Amygdala (tissue), 56 donors: Measurements from ENCODE around the gene PDGFRB.

Source experiments
- DNase-seq, 56 donors: peaks; one replicate each; lab custom pipeline; 2025; lab: John Stamatoyannopoulos, UW

Gene PDGFRB

DNA sequence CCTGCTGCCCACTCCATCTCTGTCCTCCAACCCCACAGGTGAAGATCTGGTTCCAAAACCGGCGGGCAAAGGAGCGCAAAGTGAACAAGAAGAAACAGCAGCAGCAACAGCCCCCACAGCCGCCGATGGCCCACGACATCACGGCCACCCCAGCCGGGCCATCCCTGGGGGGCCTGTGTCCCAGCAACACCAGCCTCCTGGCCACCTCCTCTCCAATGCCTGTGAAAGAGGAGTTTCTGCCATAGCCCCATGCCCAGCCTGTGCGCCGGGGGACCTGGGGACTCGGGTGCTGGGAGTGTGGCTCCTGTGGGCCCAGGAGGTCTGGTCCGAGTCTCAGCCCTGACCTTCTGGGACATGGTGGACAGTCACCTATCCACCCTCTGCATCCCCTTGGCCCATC is 27.8 kb upstream of the PDGFRB start:
- no peak for DNase-seq

DNA sequence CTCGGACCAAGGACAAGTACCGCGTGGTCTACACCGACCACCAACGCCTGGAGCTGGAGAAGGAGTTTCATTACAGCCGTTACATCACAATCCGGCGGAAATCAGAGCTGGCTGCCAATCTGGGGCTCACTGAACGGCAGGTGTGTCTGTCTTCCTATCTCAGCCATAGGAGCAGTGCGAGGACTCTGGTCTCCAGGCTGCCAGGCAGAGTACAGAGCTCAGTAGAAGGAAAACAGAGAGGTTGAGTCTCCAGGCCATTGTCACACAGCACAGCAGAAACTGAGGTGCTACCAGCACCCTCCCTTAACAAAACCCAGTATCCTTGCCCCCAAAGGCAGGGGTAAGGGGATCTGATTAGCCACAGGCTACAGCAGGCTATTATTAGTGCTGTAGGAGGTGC is 27.1 kb upstream of the PDGFRB start:
- no peak for DNase-seq

DNA sequence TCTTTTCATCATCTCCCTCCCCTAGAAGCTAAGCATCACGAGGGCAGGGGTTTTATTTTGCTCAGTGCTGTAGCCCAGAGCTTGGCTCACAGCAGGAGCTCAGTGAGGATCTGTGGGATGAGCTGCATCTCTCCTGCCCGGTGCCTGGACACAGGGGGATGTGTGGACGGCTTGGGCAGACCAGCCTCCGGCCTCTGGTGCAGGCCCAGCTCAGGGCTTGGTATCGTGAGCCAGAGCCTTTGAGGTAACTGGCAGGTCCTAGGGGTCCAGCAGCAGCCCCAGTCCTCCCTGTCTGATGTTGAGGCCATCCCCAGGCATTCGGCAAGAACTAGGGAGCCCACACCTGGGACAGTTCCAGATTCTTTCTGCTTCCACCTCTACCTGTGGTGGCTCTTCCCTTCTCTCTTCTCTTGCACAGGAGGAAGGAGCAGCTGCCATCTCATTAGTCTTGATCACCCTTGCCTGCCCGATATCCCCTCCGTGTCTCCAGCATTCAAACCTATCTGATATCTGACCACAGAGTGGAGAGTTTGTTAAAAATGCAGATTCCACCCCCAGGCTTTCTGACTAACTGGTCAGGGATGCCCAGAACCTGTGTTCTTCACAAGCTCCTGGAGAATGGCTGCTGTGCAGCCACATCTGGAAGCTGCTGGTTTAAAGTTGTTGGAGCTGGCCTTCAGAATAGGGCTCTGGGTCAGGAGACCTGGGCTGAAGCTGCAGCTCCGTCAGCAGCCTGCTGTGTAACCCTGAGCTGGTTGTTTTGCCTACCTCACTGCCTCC is 26.3 kb upstream of the PDGFRB start:
- DNase-seq, result no peak

DNA sequence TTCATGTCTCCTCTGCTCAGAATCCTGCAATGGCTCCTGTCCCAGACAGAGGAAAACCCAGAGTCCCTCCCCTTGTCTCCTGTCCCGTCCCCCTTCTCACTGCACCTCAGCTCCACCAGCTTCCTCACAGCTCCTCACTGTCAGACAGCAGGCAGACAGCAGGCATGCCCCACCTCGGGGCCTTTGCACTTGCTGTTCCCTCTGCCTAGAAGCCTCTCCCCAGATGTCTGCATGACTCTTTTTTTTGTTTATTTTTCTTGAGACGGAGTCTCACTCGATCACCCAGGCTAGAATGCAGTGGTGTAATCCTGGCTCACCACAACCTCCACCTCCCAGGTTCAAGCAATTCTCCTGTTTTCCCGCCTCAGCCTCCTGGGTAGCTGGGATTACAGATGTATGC is 25.4 kb upstream of the PDGFRB start:
- DNase-seq, result no peak

DNA sequence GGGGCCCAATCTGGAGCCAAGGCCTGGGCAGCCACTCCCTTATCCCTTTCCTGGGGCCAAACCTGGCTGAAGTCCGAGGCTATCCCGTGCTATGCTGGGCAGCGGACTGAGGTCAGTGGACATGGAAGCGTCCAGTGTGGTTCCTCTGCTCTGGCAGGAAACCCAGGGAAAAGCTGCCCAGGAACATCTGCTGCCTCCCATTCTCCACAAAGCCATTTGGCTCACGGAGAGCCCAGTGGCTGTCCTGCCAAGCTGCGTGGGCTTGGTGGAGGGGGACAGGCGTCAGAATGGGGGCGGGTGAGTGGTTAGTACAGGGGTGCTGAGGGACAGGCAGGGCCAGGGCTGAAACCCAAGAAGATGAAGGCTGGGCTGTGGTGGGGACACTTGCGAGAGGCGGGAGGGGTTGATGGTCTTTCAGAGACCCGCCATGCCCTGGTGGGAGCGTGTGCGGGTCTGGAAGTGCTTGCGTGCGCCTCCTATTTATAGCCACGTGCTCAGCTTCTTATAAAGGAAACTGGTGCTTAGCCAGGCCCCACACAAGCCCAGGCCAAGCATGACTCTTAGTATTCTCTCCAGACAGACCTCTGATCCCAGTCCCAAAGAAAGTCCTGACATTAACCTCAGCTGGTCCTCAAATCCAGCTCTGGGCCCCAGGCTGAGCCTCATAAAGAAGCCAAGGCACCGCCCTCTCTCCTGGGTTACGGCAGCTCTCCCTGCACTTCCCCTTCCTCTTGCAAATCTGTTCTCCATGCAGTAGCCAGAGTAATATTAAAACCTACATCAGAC is 24.8 kb upstream of the PDGFRB start:
- DNase-seq, result peak in 53 of 56 donors; percentile 8 to 90 (median 65)

DNA sequence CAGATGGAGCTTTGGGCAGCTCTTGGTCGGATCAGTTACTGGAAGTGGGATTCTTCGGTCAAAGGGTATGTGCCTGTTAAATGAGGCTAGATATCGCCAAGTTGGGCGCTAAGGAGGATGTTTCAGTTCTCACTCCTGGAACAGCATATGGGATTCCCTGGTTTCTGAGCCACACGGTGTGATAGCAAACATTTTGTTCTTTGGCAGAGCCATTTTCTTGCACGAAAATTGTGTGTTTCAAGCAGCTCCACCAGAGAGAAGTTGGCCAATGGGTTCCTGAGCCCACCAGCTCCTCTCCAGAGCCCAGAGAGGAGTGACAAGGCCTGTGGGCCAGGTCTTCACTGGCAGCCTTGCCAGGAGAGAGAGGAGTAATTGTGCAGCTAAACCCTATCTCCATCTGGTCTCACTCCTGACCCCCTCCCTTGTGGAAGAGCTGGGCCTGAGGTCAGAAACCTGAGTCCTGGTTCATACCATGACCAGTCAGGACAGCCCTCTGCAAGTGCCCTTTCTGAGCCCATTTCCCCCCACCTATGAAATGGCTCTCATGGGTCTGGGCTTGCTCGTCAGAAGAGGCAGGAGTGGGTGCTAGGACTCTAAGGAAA is 23.5 kb upstream of the PDGFRB start:
- DNase-seq, result no peak

DNA sequence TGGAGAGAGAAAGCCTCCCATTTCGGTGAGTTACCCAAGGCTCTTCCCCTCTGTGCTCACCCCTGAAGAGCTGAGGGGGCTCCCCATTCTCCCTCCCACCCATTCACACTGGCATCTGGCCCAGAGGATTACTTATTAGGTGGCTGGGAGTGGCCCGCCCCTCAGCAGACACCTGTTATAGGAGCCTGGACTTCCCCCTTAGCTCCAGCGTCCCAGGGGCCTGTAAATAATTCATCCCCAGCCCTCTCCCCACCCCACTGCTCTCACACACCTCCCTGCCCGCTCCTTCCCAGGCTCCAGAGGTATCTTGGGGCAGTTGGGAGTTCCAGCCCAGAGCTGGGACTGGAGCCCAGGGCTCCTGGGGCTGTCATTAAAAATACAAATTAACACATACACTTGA is 22.6 kb upstream of the PDGFRB start:
- DNase-seq, result no peak

DNA sequence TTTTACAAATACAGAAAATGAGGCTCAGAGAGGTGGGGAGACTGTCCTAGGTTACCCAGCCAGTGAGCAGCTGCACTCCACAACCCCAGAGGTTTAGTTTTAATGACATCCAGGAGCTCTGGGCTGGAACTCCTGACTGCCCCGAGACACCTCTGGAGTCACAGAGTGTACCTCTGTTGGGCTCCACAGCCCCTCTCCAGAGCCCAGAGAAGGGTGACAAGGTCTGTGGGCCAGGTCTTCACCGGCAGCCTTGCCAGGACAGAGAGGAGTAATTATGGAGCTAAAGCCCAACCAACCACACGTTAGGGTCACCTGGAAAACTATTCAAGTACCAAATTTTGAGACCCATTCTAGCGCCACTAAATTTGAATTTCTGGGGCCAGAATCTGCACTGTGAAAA is 22.1 kb upstream of the PDGFRB start:
- DNase-seq, result no peak

DNA sequence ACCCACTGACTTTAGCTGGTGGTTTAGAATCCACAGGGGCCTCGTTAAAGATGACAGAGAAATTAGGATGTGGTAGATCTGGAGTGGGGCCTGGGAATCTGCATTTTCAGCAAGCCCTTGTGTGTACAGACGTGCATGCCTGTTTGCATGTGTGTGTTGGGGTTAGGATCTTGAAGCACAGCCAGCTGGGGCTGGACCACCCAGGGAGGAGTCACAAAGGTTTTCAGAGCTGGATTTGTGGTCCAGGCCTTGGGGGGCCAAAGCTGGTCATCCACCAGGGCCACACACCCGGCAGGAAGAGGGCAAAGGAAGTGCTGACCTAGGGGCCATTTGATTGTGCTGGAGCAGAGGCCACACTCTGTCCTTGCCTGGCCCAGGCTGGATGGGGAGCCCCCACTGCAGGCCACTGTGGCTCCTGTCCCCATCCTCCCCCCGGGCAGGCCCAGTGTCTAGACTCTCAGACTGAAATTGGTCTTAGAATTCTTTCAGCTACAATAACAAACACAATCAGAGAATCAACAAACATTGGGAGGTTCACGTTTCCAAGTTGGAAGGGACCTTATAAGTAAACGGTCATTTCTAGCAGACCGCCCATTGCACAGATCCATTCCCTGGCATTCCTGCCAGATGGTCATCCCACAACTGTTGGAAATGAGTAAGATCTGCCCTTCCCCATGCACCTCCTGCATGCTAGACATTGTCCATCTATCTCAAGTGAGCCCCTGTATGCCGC is 21.3 kb upstream of the PDGFRB start:
- DNase-seq, result no peak

DNA sequence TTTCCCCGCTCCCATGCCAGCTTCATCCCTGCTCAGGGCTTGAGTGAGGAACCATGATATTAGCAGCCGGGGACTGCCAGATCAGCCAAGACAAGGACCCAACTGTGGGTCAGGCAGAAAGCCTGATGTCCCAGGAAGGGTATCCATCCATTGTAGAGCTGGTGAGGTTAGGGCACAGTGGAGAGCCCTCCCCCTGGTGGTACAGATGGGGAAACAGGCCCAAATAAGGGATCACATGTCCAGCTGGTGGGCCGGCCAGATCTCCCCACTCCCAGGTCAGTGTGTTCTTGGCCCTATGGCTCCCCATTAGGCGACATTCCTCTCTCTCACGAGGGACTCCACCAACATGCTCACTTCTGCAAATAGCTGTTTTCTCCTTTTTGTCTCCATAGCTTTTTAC is 19.9 kb upstream of the PDGFRB start:
- no peak for DNase-seq

DNA sequence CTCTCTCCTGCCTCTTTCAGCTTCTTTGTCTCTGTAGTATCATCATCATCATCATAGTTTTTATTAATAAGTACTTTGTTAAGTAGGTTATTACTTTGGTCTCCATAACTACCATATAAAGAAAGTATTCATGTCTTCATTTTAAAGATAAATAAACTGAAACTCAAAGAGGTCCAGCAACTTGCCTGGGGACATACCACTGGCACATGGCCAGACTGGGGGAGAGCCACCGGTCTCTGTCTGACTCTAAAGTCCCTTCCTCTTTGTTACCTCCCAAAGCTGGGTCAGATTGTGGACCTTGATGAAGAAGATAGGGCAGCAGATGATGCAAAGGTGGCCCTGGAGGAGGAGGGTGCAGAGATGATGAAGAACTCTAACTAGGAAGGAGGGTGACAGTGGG is 19.4 kb upstream of the PDGFRB start:
- no peak for DNase-seq

DNA sequence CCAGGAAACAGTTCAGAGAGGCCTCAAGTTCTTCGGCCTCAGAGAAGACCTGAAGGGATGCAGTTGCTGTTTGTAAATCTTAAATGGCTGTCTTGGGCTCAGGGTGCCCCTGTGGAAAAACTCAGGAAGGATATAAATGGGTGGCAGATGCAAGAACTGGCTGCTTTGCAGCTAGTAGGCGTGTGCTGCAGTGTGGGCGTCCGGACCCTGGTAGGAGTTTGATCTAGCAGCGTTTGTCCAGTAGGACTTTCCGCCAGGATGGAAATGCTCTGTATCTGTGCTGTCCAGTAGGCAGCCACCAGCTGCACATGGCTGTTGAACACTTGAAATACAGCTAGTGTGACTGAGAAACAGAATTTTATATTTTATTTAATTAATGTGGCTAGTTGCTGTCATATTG is 18.6 kb upstream of the PDGFRB start:
- DNase-seq, result no peak

DNA sequence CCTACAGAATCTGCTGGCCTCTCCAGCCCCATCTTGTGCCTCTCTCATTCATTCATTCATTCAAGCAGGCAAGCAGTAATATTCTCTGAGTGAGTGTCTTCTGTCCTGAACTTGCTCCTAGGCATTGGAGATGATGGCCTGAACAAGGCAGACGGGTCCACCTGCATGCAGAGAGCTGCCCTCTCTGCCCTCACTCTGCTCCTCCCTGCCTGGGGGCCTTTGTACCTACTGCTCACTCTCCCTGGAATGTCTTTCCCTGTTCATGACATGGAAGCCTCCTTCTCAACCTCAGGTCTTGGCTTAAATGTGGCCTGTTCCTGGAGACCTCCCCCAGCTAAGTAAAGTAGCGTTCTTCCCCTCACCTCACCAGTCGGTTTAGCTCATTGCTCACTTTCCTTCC is 17.5 kb upstream of the PDGFRB start:
- no peak for DNase-seq

DNA sequence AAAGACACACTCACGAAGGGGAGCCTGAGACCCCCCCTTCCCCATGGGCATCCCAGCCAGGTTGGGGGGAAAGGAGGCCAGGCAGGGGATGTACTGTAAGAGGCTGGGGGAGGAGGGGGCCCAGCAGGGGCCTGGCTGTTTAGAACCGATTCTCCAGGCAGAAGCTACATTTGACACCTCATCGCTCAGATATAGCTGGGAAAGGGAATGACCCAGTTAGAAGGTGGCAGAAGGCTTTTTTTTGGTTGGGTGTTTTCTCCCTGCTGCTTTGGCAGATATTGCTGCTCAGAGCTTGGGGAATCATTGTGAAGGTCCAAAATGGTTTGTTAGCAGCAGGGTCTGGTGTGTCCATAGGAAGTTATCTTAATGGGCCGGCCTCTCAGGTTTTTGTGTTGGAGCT is 16.9 kb upstream of the PDGFRB start:
- no peak for DNase-seq

DNA sequence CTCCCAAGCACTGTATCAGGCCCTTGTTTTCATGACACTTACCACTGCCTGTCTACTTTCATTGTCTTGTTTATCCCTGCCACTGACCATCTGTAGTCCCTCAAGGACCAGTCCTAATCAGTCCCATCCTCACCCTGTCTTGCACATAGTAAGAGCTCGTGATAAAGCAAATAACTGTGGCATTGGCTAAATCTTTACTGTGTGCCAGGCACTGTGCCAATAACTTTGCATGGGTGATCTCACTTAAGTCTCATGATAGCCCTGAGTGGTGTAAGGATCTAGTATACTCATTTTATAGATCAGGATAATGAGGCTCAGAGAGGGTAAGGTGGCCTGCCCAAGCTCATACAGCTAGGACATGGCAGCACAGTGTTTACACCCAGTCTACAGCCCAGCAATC is 16.5 kb upstream of the PDGFRB start:
- no peak for DNase-seq

DNA sequence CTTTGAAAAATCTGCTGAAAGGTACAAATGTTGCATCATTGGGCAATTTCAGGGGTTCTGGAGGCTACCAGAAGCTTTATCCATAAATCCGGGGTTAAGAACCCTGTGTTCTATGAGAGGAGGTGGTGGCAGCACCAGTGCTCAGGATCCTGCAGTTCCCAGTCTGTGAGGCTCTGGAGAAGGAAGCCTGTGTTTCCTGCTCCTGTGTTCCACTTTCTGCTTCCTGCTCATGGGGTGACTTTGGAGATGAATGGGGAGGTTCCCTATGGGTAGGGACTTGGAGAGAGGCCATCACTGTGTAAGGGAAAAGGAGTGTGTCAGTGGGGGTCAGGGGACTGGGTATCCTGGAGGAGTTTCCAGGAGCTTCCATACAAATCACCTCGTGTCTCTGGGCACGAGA is 13.2 kb upstream of the PDGFRB start:
- no peak for DNase-seq

DNA sequence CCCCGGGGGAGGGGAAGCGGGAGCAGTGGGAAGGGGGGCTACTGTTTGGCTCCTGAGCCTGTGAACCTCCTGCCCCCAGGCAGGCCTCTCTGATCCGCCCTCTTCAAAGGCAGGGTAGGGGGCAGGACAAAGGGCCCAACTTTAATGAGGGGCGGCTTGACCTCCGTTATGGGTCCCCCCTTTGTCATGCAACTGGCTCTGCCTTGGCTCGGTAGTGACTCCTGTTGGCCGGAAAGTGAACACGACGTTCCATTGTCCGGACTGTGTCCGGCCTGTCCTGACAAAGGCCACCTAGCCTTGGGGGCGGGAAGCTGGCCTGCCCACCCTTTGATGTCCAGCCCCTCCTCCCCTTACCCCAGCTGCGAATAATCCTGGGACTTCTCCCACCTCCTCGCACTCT is 12.3 kb upstream of the PDGFRB start:
- DNase-seq, result no peak

DNA sequence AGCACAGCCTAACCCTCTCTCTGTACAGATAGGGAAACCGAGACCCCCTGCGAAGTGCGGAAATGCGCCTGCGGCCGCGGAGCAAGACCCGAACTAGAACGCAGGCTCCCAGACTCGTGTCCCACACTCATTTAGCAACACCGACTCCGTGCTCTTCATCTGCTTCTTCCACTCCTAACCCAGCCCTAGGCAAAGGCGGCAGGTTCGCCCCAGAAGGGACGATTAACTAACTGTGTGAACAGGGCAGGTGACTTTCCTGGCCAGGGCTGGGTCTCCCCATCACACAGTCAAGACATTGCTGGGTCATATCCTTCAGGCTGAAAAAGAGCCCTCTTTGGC is 11.8 kb upstream of the PDGFRB start:
- DNase-seq, result no peak

DNA sequence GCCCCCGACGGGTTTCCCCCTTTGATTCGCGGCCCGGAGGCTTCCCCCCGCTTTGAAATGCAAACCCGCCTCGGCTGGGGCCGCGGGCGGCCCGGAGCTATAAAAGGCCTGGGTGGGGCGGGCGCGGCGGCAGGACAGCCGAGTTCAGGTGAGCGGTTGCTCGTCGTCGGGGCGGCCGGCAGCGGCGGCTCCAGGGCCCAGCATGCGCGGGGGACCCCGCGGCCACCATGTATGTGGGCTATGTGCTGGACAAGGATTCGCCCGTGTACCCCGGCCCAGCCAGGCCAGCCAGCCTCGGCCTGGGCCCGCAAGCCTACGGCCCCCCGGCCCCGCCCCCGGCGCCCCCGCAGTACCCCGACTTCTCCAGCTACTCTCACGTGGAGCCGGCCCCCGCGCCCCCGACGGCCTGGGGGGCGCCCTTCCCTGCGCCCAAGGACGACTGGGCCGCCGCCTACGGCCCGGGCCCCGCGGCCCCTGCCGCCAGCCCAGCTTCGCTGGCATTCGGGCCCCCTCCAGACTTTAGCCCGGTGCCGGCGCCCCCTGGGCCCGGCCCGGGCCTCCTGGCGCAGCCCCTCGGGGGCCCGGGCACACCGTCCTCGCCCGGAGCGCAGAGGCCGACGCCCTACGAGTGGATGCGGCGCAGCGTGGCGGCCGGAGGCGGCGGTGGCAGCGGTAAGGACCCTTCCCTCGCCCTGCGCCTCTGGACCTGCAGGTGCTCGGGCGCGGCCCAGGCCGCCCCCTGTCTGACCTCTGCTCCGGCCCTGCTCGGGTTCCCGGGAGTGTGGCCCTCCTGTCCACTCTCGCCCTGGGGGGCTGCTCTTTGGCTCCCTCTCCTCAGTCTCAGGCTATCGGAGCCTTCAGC is 11.2 kb upstream of the PDGFRB start, which contains the start of gene CDX1:
Gene CDX1 (plus strand): TSS at position 129 of the 862 bp plus-strand sequence. CDS start 99 bp downstream, at position 228.
- DNase-seq, result no peak

DNA sequence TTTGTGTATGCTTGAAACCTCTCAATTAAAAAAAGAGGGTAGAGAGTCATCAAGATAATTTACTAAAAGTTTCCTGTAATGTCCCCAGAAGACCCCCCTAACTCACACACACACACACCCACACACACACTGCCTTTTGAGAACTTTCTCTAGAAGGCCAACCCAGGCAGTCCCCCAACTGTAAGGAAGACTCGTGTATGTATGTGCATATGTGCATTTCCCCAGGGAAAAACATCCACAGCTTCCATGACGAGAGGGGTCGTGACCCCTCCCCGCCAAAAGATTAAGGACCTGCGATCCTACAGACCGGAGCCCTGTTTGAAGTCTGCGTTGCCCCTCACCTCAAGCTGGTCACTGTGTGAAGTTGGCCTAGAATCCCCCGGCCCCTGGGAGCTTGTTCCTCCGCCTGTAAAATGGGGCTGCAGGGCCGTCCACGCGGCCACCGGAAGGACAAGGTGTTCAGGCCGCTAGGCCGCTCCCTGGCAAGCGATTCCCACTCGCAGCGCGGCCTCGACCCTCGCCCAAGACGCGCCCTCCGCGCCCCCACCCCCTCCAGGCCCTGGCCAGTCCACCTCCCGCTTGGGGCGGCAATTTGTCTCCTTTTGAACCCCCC is 10.5 kb upstream of the PDGFRB start:
- no peak for DNase-seq
